Measurements from ENCODE around the gene BRCA1.

BRCA1 gene

DNA sequence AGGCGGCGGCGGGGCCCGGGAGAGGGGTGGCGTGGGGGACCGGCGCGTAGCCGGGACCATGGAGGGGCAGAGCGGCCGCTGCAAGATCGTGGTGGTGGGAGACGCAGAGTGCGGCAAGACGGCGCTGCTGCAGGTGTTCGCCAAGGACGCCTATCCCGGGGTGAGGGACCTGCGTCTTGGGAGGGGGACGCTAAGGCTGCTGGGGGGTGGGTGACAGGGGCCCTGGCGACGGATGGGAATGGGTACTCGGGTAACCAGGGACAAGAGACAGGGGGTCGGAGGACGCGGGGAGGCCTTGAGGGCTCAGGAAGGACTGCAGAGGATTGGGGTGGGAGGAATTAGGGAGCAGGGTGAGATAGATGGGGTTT lies 99.9 kb downstream of the BRCA1 start:
- DNase-seq (ENCODE audit: low read depth): no peak

DNA sequence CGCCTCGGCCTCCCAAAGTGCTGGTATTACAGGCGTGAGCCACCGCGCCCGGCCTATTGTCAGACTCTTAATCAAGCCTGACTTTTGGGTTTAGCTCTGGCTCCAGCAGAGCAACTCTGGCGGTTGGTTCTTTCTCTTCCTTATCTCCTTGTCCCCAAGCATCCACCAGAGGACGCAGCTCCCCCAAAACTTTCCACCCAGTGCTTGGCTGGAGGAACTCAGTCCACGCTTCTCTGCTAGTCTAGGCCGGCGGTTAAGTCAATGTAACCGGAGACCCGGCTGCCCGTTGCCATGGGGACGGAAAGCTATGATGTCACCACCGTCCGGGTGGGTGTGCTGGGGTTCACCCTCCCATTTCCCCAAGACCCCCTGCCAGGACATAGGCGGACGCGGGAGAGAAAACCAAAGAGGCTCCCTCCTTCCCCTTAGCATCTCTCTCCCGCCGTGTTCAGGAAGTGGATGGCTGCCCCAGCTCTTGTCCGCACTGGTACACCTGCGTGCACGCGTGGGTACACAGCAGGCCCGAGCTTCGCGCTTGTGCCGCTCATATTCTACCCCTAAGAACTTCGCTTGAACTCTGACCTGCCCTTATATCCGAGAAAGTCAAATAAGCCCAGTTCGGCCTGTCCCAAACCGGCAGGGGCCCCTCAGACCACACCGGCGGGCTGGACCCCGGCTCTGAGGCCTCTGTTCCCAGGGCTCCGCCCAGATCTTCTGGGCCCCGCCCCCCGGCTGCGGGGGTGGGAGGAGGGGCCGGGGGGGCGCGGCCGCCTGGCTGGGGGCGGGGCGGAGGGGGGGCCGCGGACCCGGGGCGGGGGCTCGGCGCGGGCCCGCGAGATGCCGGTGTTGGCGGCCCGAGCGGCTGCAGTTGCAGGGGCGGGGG lies 100.5 kb downstream of the BRCA1 start, which contains the start of gene RND2:
Gene RND2, plus strand, starts transcription at position 825 of the 883 bp plus-strand sequence. CDS start 117 bp downstream, outside the sequence.
- peak; percentile 71 for DNase-seq (ENCODE audit: low read depth)

DNA sequence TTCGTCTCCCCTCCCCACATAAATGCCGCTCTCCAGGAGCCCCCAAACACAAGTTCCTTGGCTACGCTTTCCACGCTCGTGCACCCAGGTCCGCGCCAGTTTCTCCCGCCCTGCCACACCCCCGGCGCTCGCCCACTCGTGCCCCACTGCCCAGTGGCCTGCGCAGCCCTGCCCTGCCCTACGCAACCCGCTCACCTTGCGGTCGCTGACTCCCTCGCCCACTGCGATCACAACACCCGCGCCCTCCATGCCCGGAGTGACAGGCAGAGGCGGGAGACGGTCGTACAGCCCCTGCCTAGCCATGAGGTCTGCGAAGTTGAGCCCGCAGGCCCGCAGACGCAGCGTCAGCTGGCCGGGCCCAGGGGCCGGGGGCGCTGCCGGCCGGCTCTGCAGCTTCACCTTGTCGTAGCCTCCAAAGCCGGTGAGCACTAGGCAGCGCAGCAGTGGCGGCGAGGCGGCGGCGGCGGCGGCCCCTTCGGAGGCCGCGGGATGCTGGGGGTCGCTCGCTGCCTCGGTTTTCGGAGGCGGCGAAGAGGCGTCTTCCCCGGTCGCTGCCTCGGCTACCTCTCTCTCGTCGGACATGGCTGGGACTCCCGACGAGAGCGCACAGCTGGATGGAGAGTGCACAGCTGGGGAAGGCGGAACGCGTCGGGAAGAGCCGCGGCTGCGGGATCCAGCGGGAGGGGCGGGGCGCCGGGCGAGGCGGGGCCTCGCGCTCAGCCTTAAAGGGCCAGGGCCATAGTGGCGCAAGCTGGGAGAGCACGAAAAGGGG lies 103.2 kb downstream of the BRCA1 start, which contains the start of gene VAT1:
Gene VAT1, minus strand, starts transcription at position 645 of the 772 bp plus-strand sequence. Its CDS starts 63 bp downstream, at position 582.
- peak; percentile 53 for DNase-seq (ENCODE audit: low read depth)

DNA sequence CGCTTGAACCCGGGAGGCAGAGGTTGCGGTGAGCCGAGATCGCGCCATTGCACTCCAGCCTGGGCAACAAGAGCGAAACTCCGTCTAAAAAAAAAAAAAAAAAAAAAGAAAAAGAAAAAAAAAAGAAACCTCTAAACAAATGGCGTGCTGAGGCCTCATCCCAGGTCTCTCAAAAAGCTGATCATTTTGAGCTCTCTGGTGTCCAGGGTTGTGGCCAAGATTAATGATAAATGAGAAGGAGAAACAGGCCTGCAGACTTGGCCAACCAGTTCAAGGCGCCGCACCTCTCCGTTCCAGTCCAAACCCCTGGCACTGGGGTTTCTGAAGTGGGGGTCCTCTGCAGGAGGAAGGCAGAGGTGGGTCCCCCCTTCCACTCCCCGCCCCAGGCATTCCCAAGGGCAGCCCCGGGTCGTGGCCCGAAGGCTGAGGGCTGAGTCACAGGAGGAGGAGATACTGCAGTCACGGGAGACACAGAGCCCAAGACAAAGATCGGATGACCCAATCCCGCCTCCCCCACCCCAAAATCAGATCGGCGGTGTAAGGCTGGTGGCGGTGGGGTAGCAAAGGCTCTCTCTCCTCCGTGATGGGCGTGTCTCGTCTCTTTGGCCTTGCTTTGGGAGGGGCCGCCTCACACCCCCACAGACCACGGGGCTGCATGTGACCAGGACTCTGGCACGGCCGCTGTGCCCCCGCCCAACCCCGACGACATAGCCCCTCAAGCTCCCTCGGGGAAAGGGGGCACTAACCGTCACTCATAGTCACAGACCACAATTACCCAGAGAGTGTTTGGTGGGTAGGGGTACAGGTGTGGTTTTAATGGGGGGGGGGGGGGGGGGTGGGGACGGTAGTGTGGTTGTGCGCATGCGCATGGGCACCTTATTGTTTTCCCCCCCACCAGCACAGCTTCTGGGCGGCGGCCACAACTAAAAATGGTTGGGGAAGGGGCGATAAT lies 104.1 kb downstream of the BRCA1 start:
- no peak for DNase-seq (ENCODE audit: low read depth)

DNA sequence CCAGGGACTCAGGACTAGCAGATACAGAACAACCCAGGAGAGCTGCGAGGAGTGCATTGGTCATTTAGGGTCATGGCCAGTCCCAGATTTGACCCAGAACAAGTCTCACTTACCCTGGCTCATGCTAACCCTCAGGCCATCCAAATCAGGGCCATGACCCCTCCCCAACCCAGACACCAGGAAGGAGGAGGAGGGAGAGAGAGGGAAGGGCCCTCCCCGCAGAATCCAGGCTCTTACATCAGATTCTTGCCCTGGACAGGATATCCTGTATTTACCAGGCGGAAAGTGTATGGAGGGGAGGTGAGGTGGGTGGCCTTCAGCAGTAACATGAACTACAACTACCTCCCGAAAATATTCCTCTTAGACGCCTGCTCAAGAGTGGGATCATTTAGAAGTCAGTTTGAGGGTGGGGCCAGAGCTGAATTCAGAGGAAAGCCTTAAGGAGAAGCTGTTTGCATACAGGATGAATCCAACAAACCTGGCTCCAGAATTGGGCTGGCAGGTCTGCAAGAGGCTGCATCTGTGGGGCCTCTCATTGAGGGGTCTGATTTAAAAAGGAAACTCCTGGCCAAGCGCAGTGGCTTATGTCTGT lies 105.0 kb downstream of the BRCA1 start:
- DNase-seq (ENCODE audit: low read depth): no peak

DNA sequence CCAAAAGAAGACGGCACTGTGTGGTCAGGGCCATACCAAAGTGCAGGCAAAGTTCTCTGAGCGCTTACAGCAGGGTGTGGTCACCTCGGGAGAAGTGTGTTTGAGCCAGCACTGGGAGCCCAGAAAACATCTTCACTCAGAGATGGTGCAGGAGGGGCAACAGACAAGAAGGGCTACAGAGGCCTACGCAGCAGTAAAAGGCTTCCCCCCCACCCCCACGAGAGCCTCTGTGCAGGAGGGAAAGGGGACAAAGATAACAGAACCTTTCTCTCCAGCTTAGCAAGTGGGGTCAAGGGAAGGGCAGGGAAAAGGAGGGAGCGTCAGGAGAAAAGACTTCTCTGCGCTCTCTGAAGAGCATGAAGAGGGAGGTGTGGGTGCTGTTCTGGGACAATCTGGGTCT lies 105.7 kb downstream of the BRCA1 start:
- no peak for DNase-seq (ENCODE audit: low read depth)

DNA sequence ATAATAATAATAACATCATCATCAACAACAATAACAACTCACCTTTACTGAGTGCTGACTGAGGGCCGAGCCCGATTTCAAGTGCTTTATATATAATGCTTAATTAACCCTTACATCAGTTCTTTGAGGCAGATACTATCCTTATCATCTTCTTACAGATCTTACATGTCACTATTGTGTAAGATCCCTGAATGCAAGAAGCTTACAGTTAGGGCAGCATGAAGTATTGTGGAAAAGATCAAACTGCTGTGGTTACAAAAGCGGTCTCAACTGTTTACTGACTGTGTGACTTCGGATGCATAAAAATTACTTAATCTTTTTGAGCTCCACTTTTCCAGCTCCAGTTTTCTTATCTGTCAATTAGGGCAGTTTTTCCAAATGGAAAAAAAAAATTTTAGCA lies 106.2 kb downstream of the BRCA1 start:
- DNase-seq (ENCODE audit: low read depth): no peak

DNA sequence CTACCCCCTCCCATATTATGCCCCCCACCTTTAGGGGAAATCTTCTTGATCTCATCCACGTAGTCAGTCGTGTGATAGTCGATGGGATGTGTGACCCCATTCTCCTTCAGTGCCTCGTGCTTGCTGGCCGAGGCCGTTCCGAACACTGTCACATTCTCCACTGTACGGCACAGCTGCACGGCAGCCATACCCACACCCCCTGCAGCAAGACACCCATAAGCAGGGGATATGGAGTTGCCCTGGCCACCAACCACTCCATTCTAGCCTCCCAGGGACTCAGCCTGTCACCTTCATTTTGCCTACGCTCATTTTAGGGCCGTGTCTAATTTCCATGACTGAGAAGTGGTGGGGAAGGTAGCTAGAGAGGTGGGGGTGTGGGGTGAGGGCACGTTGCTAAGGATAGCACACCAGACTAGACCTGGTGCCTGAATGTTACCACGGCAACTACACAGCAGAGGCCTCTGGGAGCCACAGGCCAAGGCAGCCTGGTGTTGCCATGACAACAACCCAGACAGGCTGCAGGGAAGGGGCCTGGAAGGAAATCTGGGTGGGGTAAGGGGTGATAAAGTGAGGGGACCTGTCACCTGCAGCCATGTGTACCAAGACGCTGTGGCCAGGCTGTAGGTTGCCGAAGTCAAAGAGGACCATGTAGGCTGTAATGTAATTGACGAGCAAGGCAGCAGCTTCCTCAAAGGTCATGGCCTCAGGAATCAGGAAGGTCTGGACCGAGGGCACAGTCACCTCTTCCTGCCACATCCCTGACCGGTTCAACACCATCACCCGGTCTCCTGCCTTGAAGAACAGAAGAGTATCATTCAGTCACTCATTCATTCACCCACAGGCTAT lies 106.9 kb downstream of the BRCA1 start:
- DNase-seq (ENCODE audit: low read depth): no peak

DNA sequence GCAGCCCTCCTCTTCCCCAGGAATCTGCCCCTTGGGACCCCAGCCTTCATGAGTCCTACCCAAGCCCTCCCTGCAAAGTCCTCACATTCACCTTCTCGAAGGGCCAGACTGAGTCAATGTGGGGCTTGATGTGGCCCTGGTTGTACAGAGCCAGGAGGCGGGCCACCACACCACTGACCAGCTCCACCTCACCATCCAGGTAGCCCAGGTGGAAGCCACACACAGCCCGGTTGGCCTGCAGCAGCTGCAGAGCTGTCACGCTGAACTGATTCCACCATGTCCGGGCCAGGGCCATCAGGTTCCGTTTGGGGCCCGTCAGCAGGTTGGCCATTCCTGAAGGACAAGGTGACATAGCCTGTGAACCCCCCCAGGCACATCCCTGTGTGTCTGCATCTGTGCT lies 108.9 kb downstream of the BRCA1 start:
- DNase-seq (ENCODE audit: low read depth): no peak

DNA sequence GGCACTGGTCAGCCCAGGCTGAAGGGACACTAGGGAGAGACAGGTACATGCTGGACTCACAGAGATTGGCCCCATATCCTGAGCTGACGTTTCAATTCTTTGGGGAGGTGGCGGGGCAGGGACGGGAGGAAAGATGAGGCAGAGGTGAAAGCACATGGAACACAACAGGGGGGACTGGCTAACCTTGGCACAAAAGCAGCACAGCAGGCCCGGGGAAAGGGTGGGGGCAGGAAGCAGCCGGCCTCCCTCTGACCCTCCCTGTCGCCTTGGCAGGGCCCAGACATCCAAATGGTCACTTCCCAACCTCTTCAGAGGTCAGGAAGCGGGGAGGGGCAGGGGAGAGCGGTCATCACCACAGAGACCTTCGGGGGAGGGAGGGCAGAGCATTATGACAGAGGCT lies 109.6 kb downstream of the BRCA1 start:
- DNase-seq (ENCODE audit: low read depth): no peak

DNA sequence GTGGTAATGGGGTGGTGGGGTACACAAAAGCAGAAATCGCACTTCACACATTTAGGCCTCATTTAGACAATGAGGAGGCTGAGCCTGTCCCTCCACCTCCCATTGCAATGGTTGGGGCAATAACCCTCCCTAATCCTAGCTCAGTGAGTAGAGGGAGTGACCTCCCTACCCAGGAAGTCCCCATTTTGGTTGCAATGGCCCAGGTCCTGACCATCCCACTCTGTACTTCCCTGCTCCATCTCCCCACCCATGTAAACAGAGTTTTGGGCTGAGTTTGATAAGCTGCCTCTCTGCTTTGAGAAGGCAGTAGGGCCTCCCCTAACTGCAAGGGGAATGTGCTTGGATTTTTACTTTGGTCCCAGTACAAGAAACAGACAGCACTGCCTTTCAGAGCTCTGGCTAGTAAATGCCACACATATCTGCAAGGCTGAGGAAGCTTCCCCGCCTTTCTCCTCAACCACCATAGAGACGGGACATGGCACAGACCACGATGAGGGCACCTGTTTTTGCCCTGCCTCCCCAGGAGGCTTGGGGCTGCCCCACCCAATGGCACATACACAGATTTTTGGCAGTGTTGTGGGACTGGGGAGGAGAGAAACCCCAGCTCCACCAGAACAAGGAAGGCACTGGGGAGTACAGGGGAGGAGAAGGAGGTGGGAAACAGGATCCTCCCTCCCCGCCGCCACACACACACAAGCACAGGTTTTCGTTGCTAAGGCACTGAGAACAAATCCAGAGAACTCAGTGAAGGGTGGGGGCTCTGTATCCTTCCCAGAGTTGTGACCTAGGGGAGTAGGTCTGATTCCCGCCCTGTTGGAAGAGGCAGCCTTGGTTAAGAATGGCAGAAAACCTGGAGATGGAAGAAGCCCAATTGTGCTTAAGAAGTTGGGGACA lies 110.3 kb downstream of the BRCA1 start:
- no peak for DNase-seq (ENCODE audit: low read depth)

DNA sequence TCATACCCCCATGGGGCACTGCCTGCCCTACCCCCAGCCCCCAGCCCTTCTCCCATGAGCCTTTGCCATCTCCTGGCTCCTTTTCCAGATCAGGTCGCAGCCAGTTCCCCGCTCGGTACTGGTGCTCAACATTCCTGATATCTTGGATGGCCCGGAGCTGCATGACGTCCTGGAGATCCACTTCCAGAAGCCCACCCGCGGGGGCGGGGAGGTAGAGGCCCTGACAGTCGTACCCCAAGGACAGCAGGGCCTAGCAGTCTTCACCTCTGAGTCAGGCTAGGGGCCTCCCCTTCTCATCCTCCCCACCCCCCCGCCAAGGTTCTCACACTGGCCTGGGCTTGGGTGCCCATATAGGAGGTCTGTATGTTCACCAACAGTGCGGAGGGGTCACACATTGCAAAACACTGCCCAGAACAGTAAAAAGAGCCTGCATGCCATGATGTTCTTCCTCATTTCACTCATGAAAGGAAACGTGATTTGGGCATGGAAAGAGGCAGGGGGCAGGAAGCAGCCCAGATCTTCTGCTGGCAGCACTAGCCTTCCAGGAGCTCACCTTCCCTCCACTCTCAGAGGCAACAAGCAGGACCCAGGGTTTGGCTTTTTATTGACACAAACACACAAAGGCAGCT lies 111.0 kb downstream of the BRCA1 start:
- no peak for DNase-seq (ENCODE audit: low read depth)

DNA sequence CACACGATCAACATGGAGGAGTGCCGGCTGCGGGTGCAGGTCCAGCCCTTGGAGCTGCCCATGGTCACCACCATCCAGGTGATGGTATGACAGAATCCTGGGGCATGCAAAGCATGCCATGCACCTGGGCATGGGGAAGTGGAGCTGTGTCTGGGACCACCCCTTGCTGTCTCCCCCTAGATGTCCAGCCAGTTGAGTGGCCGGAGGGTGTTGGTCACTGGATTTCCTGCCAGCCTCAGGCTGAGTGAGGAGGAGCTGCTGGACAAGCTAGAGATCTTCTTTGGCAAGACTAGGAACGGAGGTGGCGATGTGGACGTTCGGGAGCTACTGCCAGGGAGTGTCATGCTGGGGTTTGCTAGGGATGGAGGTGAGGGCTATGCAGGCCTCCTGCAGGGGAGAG lies 111.9 kb downstream of the BRCA1 start:
- no peak for DNase-seq (ENCODE audit: low read depth)

DNA sequence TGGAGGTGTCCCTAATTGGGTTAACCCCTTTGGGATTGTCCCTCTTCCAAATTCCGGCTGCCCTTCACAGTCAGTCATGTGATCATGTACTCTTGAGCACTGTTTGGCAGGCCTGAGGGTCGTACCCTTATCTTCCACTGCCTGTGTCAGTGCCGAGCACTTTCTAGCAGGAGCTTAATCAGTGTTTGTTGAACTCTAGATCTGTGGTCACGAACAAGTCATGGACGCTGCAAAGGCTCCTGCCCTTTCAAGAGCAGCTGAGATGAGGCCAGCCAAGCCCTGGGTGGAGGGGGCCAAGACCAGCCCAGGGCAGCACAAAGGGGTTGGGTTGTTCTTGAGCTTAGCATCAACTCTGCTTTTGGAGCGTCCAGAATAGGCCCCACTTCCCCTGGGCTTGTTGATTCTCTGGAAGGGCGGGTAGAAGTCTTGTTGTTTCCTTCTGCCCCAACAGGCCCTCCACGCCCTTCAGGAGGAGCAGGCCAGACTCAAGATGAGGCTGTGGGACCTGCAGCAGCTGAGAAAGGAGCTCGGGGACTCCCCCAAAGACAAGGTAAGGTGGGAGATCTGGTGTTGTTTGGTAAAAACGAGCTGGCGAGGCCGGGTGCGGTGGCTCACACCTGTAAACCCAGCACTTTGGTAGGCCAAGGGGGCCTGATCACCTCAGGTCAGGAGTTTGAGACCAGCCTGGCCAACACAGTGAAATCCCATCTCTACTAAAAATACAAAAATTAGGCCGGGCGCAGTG lies 113.3 kb downstream of the BRCA1 start:
- DNase-seq (ENCODE audit: low read depth): no peak

DNA sequence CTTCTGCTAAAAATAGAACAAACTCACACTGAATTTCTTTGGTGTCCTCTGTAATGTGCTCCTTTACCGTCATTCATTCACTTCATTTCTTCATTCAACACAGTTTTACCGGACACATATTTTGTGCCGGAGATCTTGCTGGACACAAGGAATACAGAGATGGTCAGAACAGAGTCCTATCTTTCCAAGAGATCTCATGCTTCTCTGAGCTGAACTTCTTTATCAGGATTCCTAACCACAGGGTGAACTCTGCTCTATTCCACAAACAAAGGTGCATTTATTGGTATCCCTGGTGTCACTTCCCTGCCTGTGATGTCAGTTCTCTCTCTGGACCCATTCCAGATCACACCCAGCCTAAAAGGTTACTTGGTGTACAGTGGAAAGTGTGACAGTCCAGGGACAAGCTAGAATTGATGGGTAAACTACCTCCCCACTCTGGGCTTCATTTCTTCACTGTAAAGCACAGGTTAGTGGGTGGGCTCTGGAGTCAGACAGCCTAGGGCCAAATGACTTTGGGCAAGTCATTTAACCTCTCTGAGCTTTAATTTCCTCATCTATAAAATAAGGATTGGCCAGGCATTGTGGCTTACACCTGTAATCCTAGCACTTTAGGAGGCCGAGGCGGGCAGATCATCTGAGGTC lies 114.4 kb downstream of the BRCA1 start:
- DNase-seq (ENCODE audit: low read depth): no peak

DNA sequence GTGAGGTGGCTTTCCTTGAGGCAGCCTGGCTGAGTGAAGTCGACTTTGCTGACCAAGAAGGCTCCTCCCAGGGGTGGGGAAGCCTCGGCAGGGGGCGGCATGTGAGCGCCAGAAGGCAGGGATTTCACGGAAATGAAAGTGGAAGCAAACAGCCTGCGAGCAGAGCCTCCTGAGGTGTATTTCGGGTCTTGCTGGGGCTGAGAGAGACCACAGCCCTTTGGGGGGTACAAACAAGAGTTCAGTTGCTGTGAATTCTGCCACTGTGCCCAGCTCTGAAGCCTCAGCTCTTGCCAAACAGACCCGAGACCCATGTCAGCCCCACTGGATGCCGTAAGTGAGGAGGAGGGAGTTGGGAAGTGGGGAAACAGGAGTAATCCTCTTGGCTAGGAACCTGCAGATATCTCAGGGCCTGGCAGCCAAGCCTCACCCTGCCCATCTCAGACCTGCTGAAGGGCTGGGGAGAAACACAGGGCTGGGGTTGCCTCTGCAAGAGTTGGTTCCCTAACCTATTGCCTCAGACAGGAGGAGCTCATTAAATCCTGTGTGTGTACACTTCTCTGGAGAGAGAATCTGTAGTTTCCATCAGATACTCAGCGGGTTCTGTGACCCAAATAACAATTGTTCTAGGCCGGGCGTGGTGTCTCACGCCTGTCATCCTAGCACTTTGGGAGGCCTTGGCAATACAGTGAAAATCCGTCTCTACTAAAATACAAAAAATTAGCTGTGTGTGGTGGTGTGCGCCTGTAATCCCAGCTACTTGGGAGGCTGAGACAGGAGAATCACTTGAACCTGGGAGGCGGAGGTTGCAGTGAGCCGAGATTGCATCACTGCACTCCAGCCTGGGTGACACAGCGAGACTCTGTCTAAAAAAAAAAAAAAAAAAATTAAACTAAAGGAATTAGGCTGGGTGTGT lies 118.3 kb downstream of the BRCA1 start, which contains the start of gene IFI35:
Gene IFI35, plus strand, starts transcription at position 146 of the 913 bp plus-strand sequence. Its CDS starts 164 bp downstream, at position 310.
- DNase-seq (ENCODE audit: low read depth): peak; percentile 84

Data from activated T-cell treated with anti-CD3 and anti-CD28 coated beads for 24 hours (primary cell).